HepG2 (cell line): Measurements from ENCODE around the gene FLYWCH1. TPM values are rescaled to one million over a fixed set of nuclear protein-coding genes. Genes with fewer than 3 reads are reported as not detected.

Experiments used
- BCL3 ChIP-seq: sonication (generic); formaldehyde crosslinking; IDR thresholded peaks from 2 replicates; pipeline ENCODE4 v1.5.1; 2020; ENCODE audit warnings: mild to moderate bottlenecking, missing genetic modification reagents, moderate library complexity
- KDM1A ChIP-seq: IDR thresholded peaks from 2 replicates; pipeline ENCODE4 v1.6.1; 2016; ENCODE audit warnings: missing compliant biosample characterization
- MED8 ChIP-seq: sonication (generic); formaldehyde crosslinking; IDR thresholded peaks from 2 replicates; pipeline ENCODE4 v1.8.1; 2023; ENCODE audit warnings: mild to moderate bottlenecking, missing genetic modification reagents; ENCODE audit not compliant: insufficient replicate concordance
- MTF1 ChIP-seq: sonication (generic); formaldehyde crosslinking; IDR thresholded peaks from 2 replicates; pipeline ENCODE4 v1.5.0; 2020; ENCODE audit warnings: missing genetic modification reagents
- MXD1 ChIP-seq: sonication (generic); formaldehyde crosslinking; IDR thresholded peaks from 2 replicates; pipeline ENCODE4 v1.4.0; 2020; ENCODE audit warnings: mild to moderate bottlenecking, missing genetic modification reagents
- MXI1 ChIP-seq: IDR thresholded peaks from 3 replicates; pipeline ENCODE4 v1.6.1; 2012; ENCODE audit warnings: low read depth, low read length, inconsistent platforms, borderline replicate concordance
- PCBP1 ChIP-seq: fragments of 200-400 bp; formaldehyde crosslinking; IDR thresholded peaks from 2 replicates; pipeline ENCODE4 v1.6.1; 2017; ENCODE audit warnings: mild to moderate bottlenecking, low read depth, low read length, borderline replicate concordance
- RFX1 ChIP-seq: fragments of 450-650 bp; IDR thresholded peaks from 2 replicates; pipeline ENCODE4 v1.6.1; 2017
- SETDB1 ChIP-seq: sonication (generic); formaldehyde crosslinking; IDR thresholded peaks from 2 replicates; pipeline ENCODE4 v1.5.1; 2020; ENCODE audit warnings: missing genetic modification reagents, mild to moderate bottlenecking, borderline replicate concordance
- SIX1 ChIP-seq: sonication (generic); formaldehyde crosslinking; IDR thresholded peaks from 2 replicates; pipeline ENCODE4 v1.4.0; 2020; ENCODE audit warnings: missing genetic modification reagents, borderline replicate concordance
- TARDBP ChIP-seq: sonication (generic); formaldehyde crosslinking; IDR thresholded peaks from 2 replicates; pipeline ENCODE4 v1.8.0; 2022; ENCODE audit warnings: mild to moderate bottlenecking, missing genetic modification reagents
- TSC22D2 ChIP-seq: sonication (generic); formaldehyde crosslinking; IDR thresholded peaks from 2 replicates; pipeline ENCODE4 v1.5.1; 2020; ENCODE audit warnings: missing genetic modification reagents, mild to moderate bottlenecking, borderline replicate concordance
- ZNF207 ChIP-seq: fragments of 450-650 bp; IDR thresholded peaks from 2 replicates; pipeline ENCODE4 v1.6.1; 2016; ENCODE audit warnings: antibody characterized with exemption, borderline replicate concordance
- ZNF251 ChIP-seq: sonication (generic); formaldehyde crosslinking; IDR thresholded peaks from 2 replicates; pipeline ENCODE4 v1.9.0; 2021; ENCODE audit warnings: mild to moderate bottlenecking, missing genetic modification reagents
- ZNF34 ChIP-seq: sonication (generic); formaldehyde crosslinking; IDR thresholded peaks from 2 replicates; pipeline ENCODE4 v1.4.0; 2020; ENCODE audit warnings: mild to moderate bottlenecking, missing genetic modification reagents, borderline replicate concordance
- ZNF446 ChIP-seq: sonication (generic); formaldehyde crosslinking; IDR thresholded peaks from 2 replicates; pipeline ENCODE4 v1.5.0; 2020; ENCODE audit warnings: mild to moderate bottlenecking, missing genetic modification reagents
- ZNF747 ChIP-seq: sonication (generic); formaldehyde crosslinking; IDR thresholded peaks from 2 replicates; pipeline ENCODE4 v1.8.1; 2023; ENCODE audit warnings: missing genetic modification reagents, mild to moderate bottlenecking, borderline replicate concordance
- ZNF770 ChIP-seq: sonication (generic); formaldehyde crosslinking; IDR thresholded peaks from 2 replicates; pipeline ENCODE4 v1.5.0; 2020; ENCODE audit warnings: mild to moderate bottlenecking, missing genetic modification reagents
- ZNF788 ChIP-seq: sonication (generic); formaldehyde crosslinking; IDR thresholded peaks from 2 replicates; pipeline ENCODE4 v1.5.0; 2020; ENCODE audit warnings: mild to moderate bottlenecking, missing genetic modification reagents, borderline replicate concordance
- ZXDC ChIP-seq: sonication (generic); formaldehyde crosslinking; IDR thresholded peaks from 2 replicates; pipeline ENCODE4 v1.5.0; 2020; ENCODE audit warnings: mild to moderate bottlenecking, missing genetic modification reagents
- polyA plus RNA-seq, 8 experiments: library from polyadenylated mRNA; depleted of rRNA in 3 of 8; stranded (reverse) in 7 of 8; unstranded in 1 of 8; fragments of >200 nt; fragmentation: Illumina TruSeq in 4 of 8; extraction: Trizol in 4 of 8; gene quantifications; 2 replicates each; pipeline versions ENCODE4 v1.2.1 to v1.2.3, GENCODE V29; 2011 to 2016; ENCODE audit warnings: low read depth in 4 of 8, missing spikeins in 1 of 8, mixed read lengths in 1 of 8; ENCODE audit not compliant: insufficient read depth in 1 of 8
- total RNA-seq, 5 experiments: library from RNA; depleted of rRNA; stranded (reverse); fragments of >200 nt; fragmentation: Illumina TruSeq; extraction: Trizol; gene quantifications; 2 replicates each; pipeline ENCODE4 v1.2.3, GENCODE V29; 2016; ENCODE audit warnings: low read depth in 1 of 5
- TF ChIP-seq, protein P1 (sequence below): sonication (generic); formaldehyde crosslinking; IDR thresholded peaks from 2 replicates; pipeline ENCODE4 v1.4.0; 2020; ENCODE audit warnings: missing genetic modification reagents, low read depth, mild to moderate bottlenecking, borderline replicate concordance

The FLYWCH1 gene
- total and polyA plus RNA-seq, 2 of the 13 experiments (the other 11 are each of a cell fraction or from before 2014, with no cell fraction given), result 7.3 to 12.4 TPM

- TF ChIP-seq ZNF770 (CRISPR knock-in tag) (peak; percentile 78), MXI1 (peak; percentile 77; the same call in 2 of the 3 replicates), ZNF251 (CRISPR knock-in tag) (peak; percentile 10; the same call in 1 of the 2 replicates), MTF1 (CRISPR knock-in tag) (no peak), ZXDC (no peak), TSC22D2 (CRISPR knock-in tag) (peak; percentile 67; the same call in 1 of the 2 replicates), MED8 (CRISPR knock-in tag) (no peak), ZNF788 (peak; percentile 79; the same call in 1 of the 2 replicates), ZNF34 (CRISPR knock-in tag) (peak; percentile 97; the same call in 1 of the 2 replicates), BCL3 (CRISPR knock-in tag) (peak; percentile 65; the same call in 1 of the 2 replicates), SETDB1 (no peak), ZNF747 (CRISPR knock-in tag) (0 out of 2 replicates have a peak, but pooled peaks have one; percentile 55), KDM1A (CRISPR knock-in tag) (no peak), PCBP1 (0 out of 2 replicates have a peak, but pooled peaks have one; percentile 3), MXD1 (CRISPR knock-in tag) (peak; percentile 60; the same call in 1 of the 2 replicates), SIX1 (no peak; the same call in 1 of the 2 replicates), RFX1 (peak; percentile 47; the same call in 1 of the 2 replicates), TARDBP (CRISPR knock-in tag) (peak; percentile 48; the same call in 1 of the 2 replicates), ZNF446 (CRISPR knock-in tag) (0 out of 2 replicates have a peak, but pooled peaks have one; percentile 64), ZNF207 (no peak)
- TF ChIP-seq, protein P1, sequence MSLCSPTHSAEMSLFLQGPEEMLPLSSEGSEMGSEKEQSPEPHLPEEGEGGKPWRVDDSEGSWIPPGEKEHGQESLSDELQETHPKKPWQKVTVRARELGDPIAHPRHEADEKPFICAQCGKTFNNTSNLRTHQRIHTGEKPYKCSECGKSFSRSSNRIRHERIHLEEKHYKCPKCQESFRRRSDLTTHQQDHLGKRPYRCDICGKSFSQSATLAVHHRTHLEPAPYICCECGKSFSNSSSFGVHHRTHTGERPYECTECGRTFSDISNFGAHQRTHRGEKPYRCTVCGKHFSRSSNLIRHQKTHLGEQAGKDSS (CRISPR knock-in tag), result 0 out of 2 replicates have a peak, but pooled peaks have one; percentile 73
These were observed 28.9 kb upstream of the FLYWCH1 start, which contains the start of gene FLYWCH2 (continued) for GRCh38 chr16:2882650-2883457.
